ENCODE results near the gene SEMG1. TPM values are rescaled to one million over a fixed set of nuclear protein-coding genes. Genes with fewer than 3 reads are reported as not detected.

SEMG1 gene
- total RNA-seq, 2 experiments from 2014 or later: not detected

DNA sequence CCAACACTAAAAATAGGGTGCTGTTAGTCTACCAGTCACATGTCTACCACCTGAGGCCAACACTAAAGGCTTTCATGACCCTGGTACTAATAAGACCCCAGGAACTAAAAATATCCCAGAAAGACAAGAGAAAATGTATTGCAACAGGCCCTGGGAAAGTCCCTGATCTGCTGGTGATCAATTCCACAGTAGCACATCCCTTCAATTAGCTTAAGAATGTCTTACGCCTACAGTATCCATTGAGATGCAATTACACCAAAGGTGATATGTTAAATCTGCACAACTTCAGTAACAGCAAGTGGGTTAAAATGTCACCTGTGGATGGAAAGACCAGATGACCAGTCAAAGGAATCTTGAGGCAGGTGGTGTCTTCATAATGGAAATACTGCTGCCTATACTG is 3.1 kb downstream of the SEMG1 start:
- TF ChIP-seq, protein P1, sequence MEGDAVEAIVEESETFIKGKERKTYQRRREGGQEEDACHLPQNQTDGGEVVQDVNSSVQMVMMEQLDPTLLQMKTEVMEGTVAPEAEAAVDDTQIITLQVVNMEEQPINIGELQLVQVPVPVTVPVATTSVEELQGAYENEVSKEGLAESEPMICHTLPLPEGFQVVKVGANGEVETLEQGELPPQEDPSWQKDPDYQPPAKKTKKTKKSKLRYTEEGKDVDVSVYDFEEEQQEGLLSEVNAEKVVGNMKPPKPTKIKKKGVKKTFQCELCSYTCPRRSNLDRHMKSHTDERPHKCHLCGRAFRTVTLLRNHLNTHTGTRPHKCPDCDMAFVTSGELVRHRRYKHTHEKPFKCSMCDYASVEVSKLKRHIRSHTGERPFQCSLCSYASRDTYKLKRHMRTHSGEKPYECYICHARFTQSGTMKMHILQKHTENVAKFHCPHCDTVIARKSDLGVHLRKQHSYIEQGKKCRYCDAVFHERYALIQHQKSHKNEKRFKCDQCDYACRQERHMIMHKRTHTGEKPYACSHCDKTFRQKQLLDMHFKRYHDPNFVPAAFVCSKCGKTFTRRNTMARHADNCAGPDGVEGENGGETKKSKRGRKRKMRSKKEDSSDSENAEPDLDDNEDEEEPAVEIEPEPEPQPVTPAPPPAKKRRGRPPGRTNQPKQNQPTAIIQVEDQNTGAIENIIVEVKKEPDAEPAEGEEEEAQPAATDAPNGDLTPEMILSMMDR (IDR thresholded peaks at IDR 0.05): no peak
- H3K27ac Mint-ChIP-seq: no peak overlapping the region
- Histone ChIP-seq H3K27ac (ENCODE audit: low read depth in 1 of 2, low read length in 2 of 2) (no peak overlapping the region), H3K4me1 (ENCODE audit: insufficient read depth, low read length) (no peaks in the 10 kb centered on the region), H3K36me3 (ENCODE audit: insufficient read depth, low read length) (no peaks in the 10 kb centered on the region), H3K27me3 (ENCODE audit: control insufficient read depth in 1 of 2, insufficient read depth in 2 of 2, low read length in 2 of 2) (peaks cover 5 to 23% of the 10 kb centered on the region in 2 experiments), H3K4me3 (ENCODE audit: low read length) (no peak overlapping the region), H3K9me3 (ENCODE audit: control insufficient read depth in 1 of 2, insufficient read depth in 1 of 2, low read length in 2 of 2) (peaks cover 0 to 2% of the 10 kb centered on the region in 2 experiments)
- H3K27me3 Mint-ChIP-seq: peaks cover 67% of the 10 kb centered on the region
- POLR2A ChIA-PET: no interaction called here
- intact Hi-C loops (cut with DNase I, micrococcal nuclease): no loop called here
- H3K4me1 Mint-ChIP-seq (ENCODE audit: low read depth): no peaks in the 10 kb centered on the region
- no peak for DNase-seq
- H3K9me3 Mint-ChIP-seq: no peaks in the 10 kb centered on the region
- CTCF ChIA-PET: no interaction called here
- H3K4me3 Mint-ChIP-seq: no peak overlapping the region
- ATAC-seq (ENCODE audit: poor library complexity): no peak
- no peaks in the 10 kb centered on the region for H3K36me3 Mint-ChIP-seq (ENCODE audit: low read depth)

DNA sequence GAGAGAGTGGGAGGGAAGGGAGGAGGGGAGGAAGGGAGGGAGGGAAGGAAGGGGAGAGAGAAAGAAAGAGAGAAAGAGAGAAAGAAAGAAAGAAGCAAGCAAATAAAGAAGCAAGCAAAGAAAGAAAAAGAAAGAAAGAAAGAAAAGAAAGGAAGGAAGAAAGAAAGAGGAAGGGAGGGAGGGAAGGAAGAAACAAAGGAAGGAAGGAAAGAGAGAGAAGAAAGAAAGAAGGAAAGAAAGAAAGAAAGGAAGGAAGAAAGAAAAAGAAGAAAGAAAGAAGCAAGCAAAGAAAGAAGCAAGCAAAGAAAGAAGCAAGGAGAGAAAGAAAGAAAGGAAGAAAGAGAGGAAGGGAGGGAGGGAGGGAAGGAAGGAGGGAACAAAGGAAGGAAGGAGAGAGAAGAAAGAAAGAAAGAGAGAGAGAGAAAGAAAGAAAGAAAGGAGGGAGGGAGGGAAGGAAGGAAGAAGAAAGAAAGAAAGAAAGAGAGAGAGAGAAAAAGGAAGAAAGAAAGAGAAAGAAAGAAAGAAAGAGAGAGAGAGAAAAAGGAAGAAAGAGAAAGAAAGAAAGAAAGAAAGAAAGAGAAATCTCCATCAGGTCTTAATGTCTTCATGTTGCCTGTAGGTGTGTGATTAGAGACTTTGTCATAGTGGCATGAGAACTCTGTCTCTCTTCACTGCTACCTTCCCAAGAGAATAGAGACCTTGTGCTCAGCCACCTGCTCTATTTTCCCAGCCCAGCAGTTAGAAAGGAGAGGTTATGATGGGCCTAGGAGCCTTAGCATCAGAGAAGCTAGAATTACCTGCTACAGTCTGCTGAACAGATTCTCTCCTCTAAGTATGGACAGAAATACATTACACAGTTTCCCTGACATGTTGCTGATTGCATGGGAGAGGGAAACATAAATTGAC is 5.0 kb downstream of the SEMG1 start:
- no peaks in the 10 kb centered on the region for H3K4me1 Mint-ChIP-seq (ENCODE audit: low read depth)
- H3K4me3 Mint-ChIP-seq: no peak overlapping the region
- peaks cover 0 to 3% of the 10 kb centered on the region in 2 experiments for H3K9me3 ChIP-seq (ENCODE audit: control insufficient read depth in 1 of 2, insufficient read depth in 1 of 2, low read length in 2 of 2)
- no peaks in the 10 kb centered on the region for H3K36me3 Mint-ChIP-seq (ENCODE audit: low read depth)
- peaks cover 52% of the 10 kb centered on the region for H3K27me3 Mint-ChIP-seq
- no peaks in the 10 kb centered on the region for H3K4me1 ChIP-seq (ENCODE audit: insufficient read depth, low read length)
- no peak overlapping the region for H3K27ac ChIP-seq (ENCODE audit: low read depth in 1 of 2, low read length in 2 of 2)
- POLR2A ChIA-PET: no interaction called here
- TF ChIP-seq, protein P1 (IDR thresholded peaks at IDR 0.05): no peak
- intact Hi-C loops (cut with DNase I, micrococcal nuclease): no loop called here
- H3K36me3 ChIP-seq (ENCODE audit: insufficient read depth, low read length): no peaks in the 10 kb centered on the region
- CTCF ChIA-PET: no interaction called here
- no peak overlapping the region for H3K4me3 ChIP-seq (ENCODE audit: low read length)
- H3K9me3 Mint-ChIP-seq: no peaks in the 10 kb centered on the region
- no peak for DNase-seq
- ATAC-seq (ENCODE audit: poor library complexity): no peak
- H3K27ac Mint-ChIP-seq: no peak overlapping the region
- H3K27me3 ChIP-seq (ENCODE audit: control insufficient read depth in 1 of 2, insufficient read depth in 2 of 2, low read length in 2 of 2): peaks cover 5 to 6% of the 10 kb centered on the region in 2 experiments

DNA sequence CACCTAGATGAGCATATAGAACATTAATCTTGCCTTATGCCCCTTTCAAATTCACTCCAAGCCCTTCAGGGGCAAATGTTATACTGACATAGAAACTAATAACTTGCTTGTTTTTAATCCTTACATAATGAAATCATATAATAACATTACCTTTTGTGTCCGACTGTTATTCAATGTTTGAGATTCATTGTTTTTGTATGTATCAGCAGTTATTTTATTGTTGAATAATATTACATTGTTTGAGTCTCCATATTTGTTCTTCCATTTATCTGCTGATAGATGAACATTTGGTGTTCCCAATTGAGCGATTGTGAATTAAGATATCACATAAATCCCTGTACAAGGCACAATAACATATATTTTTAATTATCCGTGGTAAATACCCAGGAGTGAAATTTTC is 6.0 kb downstream of the SEMG1 start:
- Histone ChIP-seq H3K27ac (ENCODE audit: low read depth in 1 of 2, low read length in 2 of 2) (no peak overlapping the region), H3K36me3 (ENCODE audit: insufficient read depth, low read length) (no peaks in the 10 kb centered on the region), H3K27me3 (ENCODE audit: control insufficient read depth in 1 of 2, insufficient read depth in 2 of 2, low read length in 2 of 2) (peaks cover 0 to 5% of the 10 kb centered on the region in 2 experiments), H3K4me3 (ENCODE audit: low read length) (no peak overlapping the region), H3K9me3 (ENCODE audit: control insufficient read depth in 1 of 2, insufficient read depth in 1 of 2, low read length in 2 of 2) (peaks cover 0 to 3% of the 10 kb centered on the region in 2 experiments), H3K4me1 (ENCODE audit: insufficient read depth, low read length) (no peaks in the 10 kb centered on the region)
- CTCF ChIA-PET: no interaction called here
- intact Hi-C loops (cut with DNase I, micrococcal nuclease): no loop called here
- H3K4me3 Mint-ChIP-seq: no peak overlapping the region
- peaks cover 48% of the 10 kb centered on the region for H3K27me3 Mint-ChIP-seq
- TF ChIP-seq, protein P1 (IDR thresholded peaks at IDR 0.05): no peak
- POLR2A ChIA-PET: no interaction called here
- H3K27ac Mint-ChIP-seq: no peak overlapping the region
- DNase-seq (no peak), ATAC-seq (ENCODE audit: poor library complexity) (no peak)
- no peaks in the 10 kb centered on the region for H3K9me3 Mint-ChIP-seq
- no peaks in the 10 kb centered on the region for H3K36me3 Mint-ChIP-seq (ENCODE audit: low read depth)
- no peaks in the 10 kb centered on the region for H3K4me1 Mint-ChIP-seq (ENCODE audit: low read depth)
